AG04449 (cell line): ENCODE data around the gene SLC35F6.

Experiments
- CTCF ChIA-PET: fragments of 350-600 bp; formaldehyde crosslinking; extraction: SDS; loops from one replicate; lab custom pipeline; 2021; ENCODE audit warnings: antibody characterized with exemption; lab: Yijun Ruan, JAX
- POLR2A ChIA-PET: fragments of 400-600, 350-600 bp; formaldehyde crosslinking; extraction: SDS; loops from one replicate; lab custom pipeline; 2020; ENCODE audit warnings: antibody characterized with exemption, inconsistent platforms; lab: Yijun Ruan, JAX
- DNase-seq: peaks from one replicate; pipeline ENCODE4 v3.0.0-alpha.2; 2010; ENCODE audit warnings: low read depth, low spot score
- H3K4me3 ChIP-seq: 2 replicates; pipeline ENCODE4 v1.5.1; 2011; ENCODE audit warnings: low read depth, mild to moderate bottlenecking, control low read depth, low read length
- TF ChIP-seq, protein P1 (sequence below): IDR thresholded peaks from one replicate; pipeline ENCODE4 v1.5.1; 2011; ENCODE audit warnings: mild to moderate bottlenecking, moderate library complexity, low read length, control low read depth, inconsistent platforms; ENCODE audit not compliant: insufficient read depth; ENCODE audit errors: missing control alignments

SLC35F6 gene

GRCh38 chr2:26740346-26740745, 23.7 kb upstream of the SLC35F6 start:
- ChIA-PET POLR2A (interaction anchor here (0.7 kb wide), 1 partner anchor 81 kb away, joined by 3 read pairs; no protein-coding TSS in a partner anchor), CTCF (interaction anchor here (1.2 to 22.6 kb wide), 6 partner anchors 8 to 161 kb away, joined by 3 to 698 read pairs (median 6); no protein-coding TSS in a partner anchor)
- TF ChIP-seq, protein P1, sequence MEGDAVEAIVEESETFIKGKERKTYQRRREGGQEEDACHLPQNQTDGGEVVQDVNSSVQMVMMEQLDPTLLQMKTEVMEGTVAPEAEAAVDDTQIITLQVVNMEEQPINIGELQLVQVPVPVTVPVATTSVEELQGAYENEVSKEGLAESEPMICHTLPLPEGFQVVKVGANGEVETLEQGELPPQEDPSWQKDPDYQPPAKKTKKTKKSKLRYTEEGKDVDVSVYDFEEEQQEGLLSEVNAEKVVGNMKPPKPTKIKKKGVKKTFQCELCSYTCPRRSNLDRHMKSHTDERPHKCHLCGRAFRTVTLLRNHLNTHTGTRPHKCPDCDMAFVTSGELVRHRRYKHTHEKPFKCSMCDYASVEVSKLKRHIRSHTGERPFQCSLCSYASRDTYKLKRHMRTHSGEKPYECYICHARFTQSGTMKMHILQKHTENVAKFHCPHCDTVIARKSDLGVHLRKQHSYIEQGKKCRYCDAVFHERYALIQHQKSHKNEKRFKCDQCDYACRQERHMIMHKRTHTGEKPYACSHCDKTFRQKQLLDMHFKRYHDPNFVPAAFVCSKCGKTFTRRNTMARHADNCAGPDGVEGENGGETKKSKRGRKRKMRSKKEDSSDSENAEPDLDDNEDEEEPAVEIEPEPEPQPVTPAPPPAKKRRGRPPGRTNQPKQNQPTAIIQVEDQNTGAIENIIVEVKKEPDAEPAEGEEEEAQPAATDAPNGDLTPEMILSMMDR, result no peak
- H3K4me3 ChIP-seq, result no peak overlapping the region
- no peak for DNase-seq

DNA sequence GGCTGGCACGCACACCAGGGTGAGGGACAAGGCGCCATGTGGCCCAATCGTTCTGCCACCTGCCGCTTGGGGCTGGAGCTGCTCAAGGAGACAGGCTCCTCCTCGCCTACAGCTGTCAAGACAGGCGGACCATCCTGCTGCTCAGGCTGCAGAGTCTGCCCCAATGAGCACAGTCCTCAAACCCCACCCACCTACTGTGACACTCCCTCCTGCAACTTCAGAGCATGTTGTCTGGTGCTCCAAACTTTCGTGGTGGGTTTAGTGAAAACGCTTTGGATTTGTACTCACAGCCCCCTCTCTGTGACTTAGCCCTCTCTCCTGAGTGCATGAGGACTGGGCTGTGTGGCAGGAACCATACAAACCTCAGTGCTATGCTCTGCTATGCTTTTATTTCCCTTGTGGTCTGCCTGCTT, 23.2 kb upstream of the SLC35F6 start:
- DNase-seq, result no peak
- CTCF ChIA-PET, result interaction anchor here (2.5 to 22.6 kb wide), 3 partner anchors 131 to 162 kb away, joined by 7 to 698 read pairs (median 111); no protein-coding TSS in a partner anchor
- TF ChIP-seq, protein P1, result no peak

GRCh38 chr2:26742048-26742770, 21.9 kb upstream of the SLC35F6 start:
- TF ChIP-seq, protein P1, result no peak
- CTCF ChIA-PET, result interaction anchor here (0.8 to 22.6 kb wide), 7 partner anchors 10 to 163 kb away, joined by 3 to 698 read pairs (median 6); no protein-coding TSS in a partner anchor
- DNase-seq, result no peak
- no peak overlapping the region for H3K4me3 ChIP-seq
- POLR2A ChIA-PET, result no interaction called here

More for the DNA sequence above, 23.2 kb upstream of the SLC35F6 start:
- H3K4me3 ChIP-seq, result no peak overlapping the region
- POLR2A ChIA-PET, result interaction anchor here (0.6 to 0.7 kb wide), 2 partner anchors 82 to 133 kb away, joined by 3 to 4 read pairs; no protein-coding TSS in a partner anchor

DNA sequence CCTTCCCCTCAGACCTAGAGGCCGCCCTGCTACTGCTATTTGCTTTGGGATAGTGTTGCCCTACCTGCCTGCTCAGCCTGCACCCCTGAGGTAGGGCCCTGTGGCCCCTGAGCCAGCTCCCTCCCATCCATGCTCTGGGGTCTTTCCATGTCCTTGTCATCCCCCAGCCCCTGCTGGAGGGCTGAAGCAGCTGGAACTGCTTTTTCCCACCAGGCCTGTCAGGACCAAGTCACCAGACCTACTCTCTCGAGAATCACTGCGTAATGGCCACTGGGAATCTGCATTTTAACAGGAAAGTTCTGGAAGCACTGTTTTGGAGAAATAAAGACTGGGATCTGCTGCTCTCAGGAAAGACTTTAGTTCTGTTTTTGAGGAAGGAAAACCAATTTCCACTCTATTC, 20.2 kb upstream of the SLC35F6 start:
- ChIA-PET POLR2A (no interaction called here), CTCF (interaction anchor here (1.2 to 22.6 kb wide), 7 partner anchors 12 to 165 kb away, joined by 4 to 698 read pairs (median 38); no protein-coding TSS in a partner anchor)
- no peak overlapping the region for H3K4me3 ChIP-seq
- no peak for DNase-seq
- TF ChIP-seq, protein P1, result no peak

GRCh38 chr2:26744953-26745352, 19.1 kb upstream of the SLC35F6 start:
- TF ChIP-seq, protein P1, result no peak
- DNase-seq, result no peak
- H3K4me3 ChIP-seq, result no peak overlapping the region
- ChIA-PET CTCF (interaction anchor here (0.7 to 22.6 kb wide), 18 partner anchors 11 to 243 kb away, joined by 3 to 698 read pairs (median 8); no protein-coding TSS in a partner anchor), POLR2A (interaction anchor here (0.5 to 0.6 kb wide), 2 partner anchors 10 to 340 kb away, joined by 4 to 6 read pairs; no protein-coding TSS in a partner anchor)
